Prostate gland (tissue), 2 donors: Measurements from ENCODE around the gene SPEF1.

Experiments
- CTCF ChIP-seq, 4 experiments: fragments of 200-600 bp in 2 of 4; fragments of 450-650 bp in 2 of 4; sonication (generic) in 2 of 4; IDR thresholded peaks; 1 replicate in 3 of 4; 2 replicates in 1 of 4; pipeline ENCODE4 v1.5.1; 2016 to 2019; ENCODE audit warnings: antibody characterized with exemption in 4 of 4, mild to moderate bottlenecking in 2 of 4, moderate library complexity in 2 of 4
- POLR2A ChIP-seq: fragments of 450-650 bp; IDR thresholded peaks from one replicate; pipeline ENCODE4 v1.6.1; 2016; ENCODE audit warnings: antibody characterized with exemption, mild to moderate bottlenecking

- TF ChIP-seq CTCF (IDR thresholded peaks at IDR 0.05): no peak
- TF ChIP-seq POLR2A: no peak
Observed at GRCh38 chr20:3764659-3765058, 16.6 kb downstream of the SPEF1 start.
